HepG2 (cell line): ENCODE measurements around the gene ZNF554.

ENCODE experiments used
- CTCF ChIP-seq: sonication (generic); formaldehyde crosslinking; IDR thresholded peaks from 2 replicates; pipeline ENCODE4 v1.5.0; 2020; ENCODE audit warnings: mild to moderate bottlenecking, missing genetic modification reagents, moderate library complexity
- GTF3A ChIP-seq: sonication (generic); formaldehyde crosslinking; conservative IDR thresholded peaks from 2 replicates; pipeline ENCODE4 v1.4.0; 2020; ENCODE audit warnings: mild to moderate bottlenecking, missing genetic modification reagents
- NFRKB ChIP-seq: fragments of 450-650 bp; IDR thresholded peaks from 2 replicates; pipeline ENCODE4 v1.6.1; 2017
- SRF ChIP-seq: IDR thresholded peaks from 2 replicates; pipeline ENCODE4 v1.6.1; 2011; ENCODE audit warnings: mild to moderate bottlenecking, low read depth, low read length, moderate library complexity
- ZNF7 ChIP-seq: IDR thresholded peaks from 2 replicates; pipeline ENCODE4 v1.6.1; 2016; ENCODE audit warnings: missing biosample characterization, missing genetic modification reagents

- TF ChIP-seq GTF3A (CRISPR knock-in tag) (no peak), CTCF (no peak), SRF (no peak), ZNF7 (CRISPR knock-in tag) (no peak), NFRKB (no peak)
Observed at GRCh38 chr19:2774083-2774679, 45.5 kb upstream of the ZNF554 start.
